Keratinocyte (primary cell): ENCODE results near the gene MFRP.
"Not testable (repeated sequence)": the region's sequence is repeated elsewhere in the genome, so short reads cannot be mapped to it uniquely, and the experiment has no call there.

ENCODE experiments used
- CTCF ChIP-seq, 3 experiments: IDR thresholded peaks in 1 of 3; conservative IDR thresholded peaks in 1 of 3; optimal IDR thresholded peaks in 1 of 3; 2 replicates in 2 of 3; 3 replicates in 1 of 3; pipeline versions ENCODE3 to v1.5.1; 2011; ENCODE audit warnings: low read length in 3 of 3, mild to moderate bottlenecking in 3 of 3, moderate library complexity in 2 of 3, control low read depth in 1 of 3, inconsistent platforms in 1 of 3; ENCODE audit not compliant: insufficient read depth in 2 of 3; ENCODE audit errors: extremely low read depth in 1 of 3
- EZH2 ChIP-seq: IDR thresholded peaks from one replicate; pipeline ENCODE4 v1.6.1; 2012; ENCODE audit warnings: inconsistent platforms, mild to moderate bottlenecking, low read length, moderate library complexity

DNA sequence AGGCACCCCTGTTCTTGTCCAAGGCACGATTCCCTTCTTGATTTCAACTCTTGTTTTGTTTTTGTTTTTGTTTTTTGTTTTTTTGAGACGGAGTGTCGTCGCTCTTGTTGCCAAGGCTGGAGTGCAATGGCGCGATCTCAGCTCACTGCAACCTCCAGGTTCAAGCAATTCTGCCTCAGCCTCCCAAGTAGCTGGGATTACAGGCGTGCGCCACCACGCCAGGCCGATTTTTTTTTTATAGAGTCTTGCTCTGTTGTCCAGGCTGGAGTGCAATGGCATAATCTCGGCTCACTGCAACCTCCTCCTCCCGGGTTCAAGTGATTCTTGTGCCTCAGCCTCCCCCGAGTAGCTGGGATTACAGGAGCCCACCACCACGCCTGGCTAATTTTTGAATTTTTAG is 36.0 kb upstream of the MFRP start:
- TF ChIP-seq CTCF (optimal IDR thresholded peaks at IDR 0.05 in 1 of 3, IDR thresholded peaks at IDR 0.05 in 1 of 3, conservative IDR thresholded peaks at IDR 0.05 in 1 of 3; ENCODE audit: extremely low read depth in 1 of 3, insufficient read depth in 2 of 3, low read length in 3 of 3); EZH2: not testable (repeated sequence)
